Retinal pigment epithelial cell (primary cell): ENCODE results near the gene IFNL4.

Experiments
- DNase-seq: peaks from one replicate; pipeline ENCODE4 v3.0.0-alpha.2; 2010; ENCODE audit warnings: low read depth
- H3K4me3 ChIP-seq: 2 replicates; pipeline ENCODE4 v1.5.1; 2011; ENCODE audit warnings: mild to moderate bottlenecking, low read length, control low read depth, moderate library complexity
- TF ChIP-seq, protein P1 (sequence below): conservative IDR thresholded peaks from 2 replicates; pipeline ENCODE4 v1.5.1; 2011; ENCODE audit warnings: low read depth, low read length, control low read depth, inconsistent platforms

Gene IFNL4

DNA sequence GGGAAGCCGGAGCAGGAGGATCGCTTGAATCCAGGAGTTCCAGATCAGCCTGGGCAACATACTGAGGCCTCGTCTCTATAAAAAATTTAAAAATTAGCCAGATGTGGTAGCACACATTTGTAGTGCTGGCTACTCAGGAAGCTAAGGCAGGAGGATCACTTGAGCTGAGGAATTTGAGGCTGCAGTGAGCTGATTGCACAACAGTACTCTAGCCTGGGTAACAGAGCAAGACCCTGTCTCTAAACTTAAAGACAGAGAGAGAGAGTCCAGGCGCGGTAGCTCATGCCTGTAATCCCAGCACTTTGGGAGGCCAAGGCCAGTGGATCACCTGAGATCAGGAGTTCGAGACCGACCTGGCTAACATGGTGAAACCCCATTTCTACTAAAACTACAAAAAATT is 8.2 kb downstream of the IFNL4 start:
- TF ChIP-seq, protein P1, sequence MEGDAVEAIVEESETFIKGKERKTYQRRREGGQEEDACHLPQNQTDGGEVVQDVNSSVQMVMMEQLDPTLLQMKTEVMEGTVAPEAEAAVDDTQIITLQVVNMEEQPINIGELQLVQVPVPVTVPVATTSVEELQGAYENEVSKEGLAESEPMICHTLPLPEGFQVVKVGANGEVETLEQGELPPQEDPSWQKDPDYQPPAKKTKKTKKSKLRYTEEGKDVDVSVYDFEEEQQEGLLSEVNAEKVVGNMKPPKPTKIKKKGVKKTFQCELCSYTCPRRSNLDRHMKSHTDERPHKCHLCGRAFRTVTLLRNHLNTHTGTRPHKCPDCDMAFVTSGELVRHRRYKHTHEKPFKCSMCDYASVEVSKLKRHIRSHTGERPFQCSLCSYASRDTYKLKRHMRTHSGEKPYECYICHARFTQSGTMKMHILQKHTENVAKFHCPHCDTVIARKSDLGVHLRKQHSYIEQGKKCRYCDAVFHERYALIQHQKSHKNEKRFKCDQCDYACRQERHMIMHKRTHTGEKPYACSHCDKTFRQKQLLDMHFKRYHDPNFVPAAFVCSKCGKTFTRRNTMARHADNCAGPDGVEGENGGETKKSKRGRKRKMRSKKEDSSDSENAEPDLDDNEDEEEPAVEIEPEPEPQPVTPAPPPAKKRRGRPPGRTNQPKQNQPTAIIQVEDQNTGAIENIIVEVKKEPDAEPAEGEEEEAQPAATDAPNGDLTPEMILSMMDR = no peak
- DNase-seq = no peak
- H3K4me3 ChIP-seq = no peak overlapping the region

DNA sequence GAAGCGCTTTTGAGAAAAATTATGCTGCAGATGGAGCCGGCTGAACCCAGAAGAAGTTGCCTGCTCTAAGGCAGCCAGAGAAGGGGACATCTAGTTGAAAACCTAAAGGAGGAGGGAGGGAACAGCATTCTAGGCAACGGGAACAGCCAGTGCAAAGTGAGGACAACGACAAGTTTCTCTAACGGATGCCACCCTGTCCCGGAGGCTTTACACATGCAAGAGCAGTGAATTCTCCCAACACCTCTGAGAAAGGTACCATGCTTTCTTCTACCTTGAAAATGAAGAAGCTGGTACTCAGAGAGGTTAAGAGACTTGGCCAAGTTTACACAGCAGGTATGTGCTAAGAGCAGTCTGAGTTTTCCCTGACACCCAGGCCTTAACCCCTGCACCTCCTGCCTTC is 9.7 kb downstream of the IFNL4 start:
- no peak for DNase-seq
- TF ChIP-seq, protein P1 = no peak
- no peak overlapping the region for H3K4me3 ChIP-seq

DNA sequence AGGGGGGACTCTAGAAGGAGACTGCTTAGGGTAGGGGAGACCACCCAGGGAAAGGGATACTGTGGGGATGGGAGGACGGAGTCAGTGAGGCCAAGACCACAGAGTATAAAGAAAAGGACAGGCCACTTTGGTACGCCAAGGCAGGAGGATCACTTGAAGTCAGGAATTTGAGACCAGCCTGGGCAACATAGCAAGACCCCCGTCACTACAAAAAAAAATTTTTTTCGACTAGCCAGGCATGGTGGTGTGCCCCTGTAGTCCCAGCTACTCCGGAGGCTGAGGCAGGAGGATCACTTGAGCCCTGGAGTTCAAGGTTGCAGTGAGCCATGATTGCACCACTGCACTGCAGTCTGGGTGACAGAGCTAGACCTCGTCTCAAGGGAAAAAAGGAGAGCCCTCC is 10.4 kb downstream of the IFNL4 start:
- H3K4me3 ChIP-seq = no peak overlapping the region
- TF ChIP-seq, protein P1 = no peak
- no peak for DNase-seq

DNA sequence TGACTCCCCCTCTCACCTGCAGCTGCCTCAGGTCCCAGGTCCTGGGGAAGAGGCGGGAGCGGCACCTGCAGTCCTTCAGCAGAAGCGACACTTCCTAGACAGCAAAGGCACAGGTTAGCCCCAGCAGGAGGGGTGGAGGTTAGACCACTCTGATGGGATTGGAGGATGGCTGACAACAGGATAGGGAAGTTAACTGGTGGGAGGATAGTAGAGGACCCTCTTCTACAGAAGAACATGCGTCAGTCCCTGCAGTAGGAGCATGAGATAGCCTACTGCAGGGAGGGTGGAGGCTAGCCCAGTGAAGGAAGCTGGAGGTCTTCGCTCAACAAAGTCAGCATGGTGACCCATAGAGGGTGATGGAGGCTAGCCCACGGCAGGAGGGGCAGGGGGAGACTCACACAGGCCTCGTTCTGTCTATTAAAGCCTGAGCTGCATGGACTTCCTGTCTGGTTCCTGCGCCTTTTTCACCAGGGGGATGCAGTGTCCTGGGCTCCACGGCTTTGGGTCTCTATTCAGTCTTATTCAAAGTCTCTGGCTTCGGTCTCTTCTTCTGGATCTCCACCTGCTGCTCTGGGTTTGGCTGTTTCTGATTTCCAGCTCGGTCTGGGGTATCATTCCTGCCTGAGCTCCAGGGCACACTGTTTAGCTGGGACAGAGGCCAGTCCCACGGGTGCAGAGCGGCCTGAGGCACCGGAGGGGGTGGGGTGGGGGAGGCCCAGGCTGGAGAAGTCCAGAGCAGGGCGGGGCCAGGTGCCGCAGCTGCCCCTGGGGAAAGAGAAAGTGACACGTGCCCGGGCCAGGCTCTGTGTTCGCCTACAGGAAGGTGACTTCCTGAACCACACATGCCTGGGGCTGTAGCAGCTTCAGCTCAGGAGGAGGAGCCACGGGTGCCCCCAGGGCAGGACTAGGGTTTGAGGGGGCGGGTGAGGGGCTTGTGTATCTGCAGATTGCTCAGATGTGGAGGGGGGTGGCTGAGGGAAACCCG is 11.2 kb downstream of the IFNL4 start:
- no peak for DNase-seq
- no peak overlapping the region for H3K4me3 ChIP-seq
- TF ChIP-seq, protein P1 = no peak

DNA sequence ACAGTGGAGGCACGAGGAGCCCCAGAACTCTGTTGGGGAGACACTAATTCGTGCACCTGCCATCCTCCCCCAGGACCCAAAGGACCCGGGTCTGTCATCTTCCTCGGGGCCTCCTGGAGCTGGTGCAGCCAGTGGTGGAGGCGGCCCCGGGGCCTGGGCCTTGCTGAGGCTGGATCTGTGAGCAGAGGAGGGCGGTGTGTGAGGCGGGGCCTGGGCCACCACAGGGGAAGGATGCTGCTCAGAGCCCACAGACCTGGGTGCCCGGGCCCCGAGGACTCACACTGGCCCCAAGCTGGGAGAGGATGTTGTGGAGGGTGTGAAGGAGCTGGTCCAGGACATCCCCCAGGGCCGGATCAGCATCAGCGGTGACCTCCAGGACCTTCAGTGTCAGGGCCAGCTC is 12.1 kb downstream of the IFNL4 start:
- TF ChIP-seq, protein P1 = no peak

DNA sequence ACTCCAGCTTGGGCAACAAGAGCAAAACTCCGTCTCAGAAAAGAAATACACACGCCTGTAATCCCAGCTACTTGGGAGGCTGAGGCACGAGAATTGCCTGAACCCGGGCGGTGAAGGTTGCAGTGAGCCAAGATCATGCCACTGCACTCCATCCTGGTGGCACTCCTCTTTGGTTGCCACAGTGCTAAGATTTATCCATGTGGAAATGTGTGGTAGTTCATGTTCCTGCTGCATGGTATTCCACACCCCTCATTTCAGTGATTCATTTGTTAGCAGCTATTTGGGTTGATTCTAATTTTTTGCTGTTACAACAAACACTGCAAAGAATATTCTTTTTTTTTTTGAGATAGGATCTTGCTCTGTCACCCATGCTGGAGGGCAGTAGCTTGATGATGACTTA is 15.9 kb downstream of the IFNL4 start:
- H3K4me3 ChIP-seq = no peak overlapping the region
- DNase-seq = no peak
- TF ChIP-seq, protein P1 = no peak

More for the DNA sequence above, 12.1 kb downstream of the IFNL4 start:
- no peak overlapping the region for H3K4me3 ChIP-seq
- DNase-seq = no peak
